ENCODE results near the gene NINJ2.
"Not testable (repeated sequence)": the region's sequence is repeated elsewhere in the genome, so short reads cannot be mapped to it uniquely, and the experiment has no call there.

NINJ2 gene

DNA sequence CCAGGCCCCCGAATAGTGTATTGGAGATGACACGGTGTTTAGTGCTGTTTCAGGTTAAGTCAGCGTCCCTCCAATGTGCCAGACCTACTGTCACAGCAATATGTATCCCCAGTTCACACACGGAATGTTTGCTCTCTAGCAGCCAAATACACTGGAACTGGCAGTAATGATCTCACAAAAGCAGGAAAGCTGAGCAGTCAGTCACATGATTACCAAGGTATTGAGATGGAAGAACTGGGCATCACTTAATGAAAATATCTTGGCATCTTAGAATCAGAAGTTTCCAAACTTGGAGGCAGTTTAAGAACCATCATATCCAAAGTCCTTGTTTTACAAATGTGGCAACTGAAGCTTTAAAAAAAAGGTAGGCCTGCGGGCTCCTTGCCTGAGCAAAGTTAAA is 23.3 kb downstream of the NINJ2 start:
- no peak for DNase-seq

DNA sequence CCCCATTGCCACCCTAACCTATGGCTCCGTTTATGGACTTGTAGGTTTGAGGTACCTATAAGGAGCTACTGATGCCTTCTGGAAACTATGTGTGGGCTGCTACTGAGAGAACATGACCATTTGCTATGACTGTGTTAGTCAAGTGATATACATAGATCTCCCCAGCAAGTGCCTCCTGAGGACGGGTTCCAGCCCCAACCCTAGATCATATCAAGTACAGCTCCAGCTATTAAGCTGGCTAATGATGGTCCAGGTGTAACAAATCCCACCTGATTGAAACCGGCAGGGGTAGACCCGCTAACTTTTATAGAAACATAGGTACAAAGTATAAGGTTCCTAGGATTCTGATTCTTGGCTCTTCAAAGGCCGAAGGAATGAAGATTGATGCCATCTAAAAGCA is 23.7 kb downstream of the NINJ2 start:
- peak; percentile 41 for DNase-seq

DNA sequence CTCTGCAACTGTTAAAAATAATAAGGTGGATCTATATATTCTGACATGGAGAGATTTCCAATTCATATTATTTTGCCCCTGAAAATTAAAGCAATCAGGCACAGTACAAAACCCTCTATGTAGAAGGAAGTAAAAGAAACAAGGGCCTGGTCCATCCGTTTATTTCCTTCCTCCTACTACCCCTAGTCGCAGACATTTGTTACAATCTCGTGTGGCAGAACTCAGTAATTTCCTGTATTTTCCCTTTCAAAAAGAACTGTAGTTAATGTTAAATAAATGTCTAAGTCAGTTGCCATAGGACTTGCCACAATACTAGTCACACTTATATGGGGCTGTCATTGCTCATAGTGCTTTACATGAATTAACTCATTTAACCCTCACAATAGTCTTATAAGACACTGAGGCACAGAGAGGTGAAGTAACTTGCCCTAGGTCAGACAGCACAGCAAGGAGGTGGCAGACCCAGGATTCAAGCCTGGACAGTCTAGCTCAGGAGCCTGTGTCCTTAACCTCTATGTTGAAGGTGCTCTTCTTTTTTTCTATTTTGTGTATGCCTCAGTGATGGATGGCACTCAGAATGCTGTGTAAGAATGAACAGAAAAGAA is 24.2 kb downstream of the NINJ2 start:
- no peak for DNase-seq

DNA sequence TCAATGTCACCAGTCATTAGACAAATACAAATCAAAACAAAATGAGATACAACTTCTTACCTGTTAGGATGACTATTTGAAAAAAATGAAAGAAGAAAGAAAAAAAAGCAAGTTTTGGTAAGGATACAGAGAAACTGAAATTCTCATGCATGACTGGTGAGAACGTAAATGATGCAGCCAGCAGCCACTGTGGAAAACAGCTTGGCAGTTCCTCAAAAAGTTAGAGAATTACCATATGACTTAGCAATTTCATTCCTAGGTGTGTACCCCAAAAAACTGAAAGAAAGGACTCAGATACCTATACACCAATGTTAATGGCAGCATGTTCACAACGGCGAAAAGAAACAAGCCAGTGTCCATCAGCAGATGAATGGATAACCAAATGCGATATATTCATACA is 26.6 kb downstream of the NINJ2 start:
- DNase-seq = no peak

DNA sequence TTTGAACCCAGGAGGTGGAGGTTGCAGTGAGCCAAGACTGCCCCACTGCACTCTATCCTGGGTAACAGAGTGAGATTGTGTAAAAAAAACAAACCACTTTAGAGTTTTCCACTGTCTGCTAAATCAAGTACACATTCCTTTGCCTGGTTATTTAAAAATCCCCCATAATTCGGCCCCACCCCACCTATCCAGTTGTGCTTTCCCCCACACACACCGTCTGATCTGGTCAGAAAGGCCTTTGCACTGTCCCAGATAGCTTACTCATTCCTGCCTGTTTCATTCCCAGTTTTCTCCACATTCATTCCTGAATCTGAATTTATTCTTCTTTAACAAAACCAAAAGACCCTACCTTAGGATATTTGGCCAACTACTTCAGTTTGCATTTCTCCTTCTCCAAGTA is 29.5 kb downstream of the NINJ2 start:
- DNase-seq = no peak

DNA sequence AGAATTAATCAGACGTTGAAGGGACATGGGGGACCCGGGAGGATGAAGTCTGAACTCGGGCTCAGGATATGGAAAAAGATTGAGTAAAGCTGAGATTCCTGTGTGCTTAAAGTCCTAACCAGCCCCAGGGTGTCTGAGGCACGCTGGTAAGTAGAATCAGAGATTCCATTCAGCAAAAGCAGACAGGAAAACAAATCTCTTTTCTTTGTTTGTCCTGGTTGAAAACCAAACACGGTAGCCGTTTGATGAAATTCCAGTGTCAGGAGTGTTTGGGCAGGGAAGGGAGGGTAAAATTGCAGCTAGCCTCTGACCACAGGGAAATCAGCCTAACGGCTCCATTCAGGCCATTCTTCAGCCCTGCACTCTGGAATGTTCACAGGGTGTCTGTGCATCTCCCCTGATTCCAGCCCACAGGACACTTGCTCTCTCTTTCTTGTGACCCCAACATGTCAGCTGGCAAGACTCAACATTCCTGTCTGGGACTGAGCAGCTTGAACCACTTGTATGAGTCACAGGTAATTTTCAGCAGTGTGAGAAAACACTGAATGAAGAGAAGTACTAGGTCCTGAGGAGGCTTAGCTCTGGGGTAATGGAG is 31.0 kb downstream of the NINJ2 start:
- DNase-seq = no peak

DNA sequence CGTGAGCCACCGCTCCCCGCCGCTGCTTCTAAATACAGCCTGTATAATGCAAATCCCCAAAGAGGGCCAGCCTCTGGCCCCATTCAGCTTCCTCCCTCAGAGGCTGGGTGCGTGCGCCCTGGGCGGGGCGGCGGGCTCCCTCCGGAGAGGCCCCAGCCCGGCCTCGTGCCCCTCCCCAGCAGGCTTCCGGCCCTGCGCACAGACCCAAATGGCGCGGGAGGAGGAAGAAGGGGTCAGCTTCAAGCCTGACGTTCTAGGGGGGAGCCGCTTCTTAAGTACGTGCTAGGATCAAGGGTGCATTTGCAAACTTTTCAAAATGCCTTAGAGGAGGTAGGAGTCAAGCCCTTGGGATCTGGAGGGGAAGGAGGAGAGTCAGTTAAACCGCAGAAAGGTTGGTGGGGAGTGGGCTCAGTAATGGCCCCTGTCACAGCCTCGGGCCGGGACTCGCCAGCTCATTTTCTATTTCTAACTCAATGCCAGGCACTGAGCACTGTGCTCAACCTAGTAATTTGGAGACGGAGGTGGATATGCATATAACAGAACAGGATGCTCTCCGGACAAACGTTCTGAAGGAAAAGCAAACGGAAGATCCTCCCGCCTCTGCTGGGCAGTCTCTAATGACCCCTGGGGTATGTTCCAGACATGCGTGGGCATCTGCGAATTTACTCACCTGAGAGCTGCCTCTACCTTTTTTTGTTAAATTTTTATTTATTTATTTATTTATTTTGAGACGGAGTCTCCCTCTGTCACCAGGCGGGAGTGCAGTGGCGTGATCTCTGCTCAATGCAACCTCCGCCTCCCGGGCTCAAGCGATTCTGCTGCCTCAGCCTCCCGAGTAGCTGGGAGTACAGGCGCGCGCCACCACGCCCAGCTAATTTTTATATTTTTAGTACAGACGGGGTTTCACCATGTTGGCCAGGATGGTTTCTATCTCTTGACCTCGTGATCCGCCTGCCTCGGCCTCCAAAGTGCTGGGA is 32.3 kb downstream of the NINJ2 start:
- DNase-seq = peak; percentile 82

DNA sequence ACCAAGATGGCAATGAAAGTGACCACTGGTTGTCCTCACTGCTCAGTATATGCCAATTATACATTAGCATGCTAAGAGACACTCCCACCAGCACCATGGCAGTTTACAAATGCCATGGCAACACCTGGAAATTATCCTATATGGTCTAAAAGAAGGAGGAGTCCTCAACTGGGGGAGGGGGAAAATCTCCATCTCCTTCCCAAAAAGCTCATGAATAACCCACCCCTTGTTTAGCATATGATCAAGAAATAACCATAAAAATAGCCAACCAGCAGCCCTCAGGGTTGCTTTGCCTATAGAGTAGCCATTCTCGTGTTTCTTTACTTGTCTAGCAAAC is 34.5 kb downstream of the NINJ2 start:
- DNase-seq = not testable (repeated sequence)

DNA sequence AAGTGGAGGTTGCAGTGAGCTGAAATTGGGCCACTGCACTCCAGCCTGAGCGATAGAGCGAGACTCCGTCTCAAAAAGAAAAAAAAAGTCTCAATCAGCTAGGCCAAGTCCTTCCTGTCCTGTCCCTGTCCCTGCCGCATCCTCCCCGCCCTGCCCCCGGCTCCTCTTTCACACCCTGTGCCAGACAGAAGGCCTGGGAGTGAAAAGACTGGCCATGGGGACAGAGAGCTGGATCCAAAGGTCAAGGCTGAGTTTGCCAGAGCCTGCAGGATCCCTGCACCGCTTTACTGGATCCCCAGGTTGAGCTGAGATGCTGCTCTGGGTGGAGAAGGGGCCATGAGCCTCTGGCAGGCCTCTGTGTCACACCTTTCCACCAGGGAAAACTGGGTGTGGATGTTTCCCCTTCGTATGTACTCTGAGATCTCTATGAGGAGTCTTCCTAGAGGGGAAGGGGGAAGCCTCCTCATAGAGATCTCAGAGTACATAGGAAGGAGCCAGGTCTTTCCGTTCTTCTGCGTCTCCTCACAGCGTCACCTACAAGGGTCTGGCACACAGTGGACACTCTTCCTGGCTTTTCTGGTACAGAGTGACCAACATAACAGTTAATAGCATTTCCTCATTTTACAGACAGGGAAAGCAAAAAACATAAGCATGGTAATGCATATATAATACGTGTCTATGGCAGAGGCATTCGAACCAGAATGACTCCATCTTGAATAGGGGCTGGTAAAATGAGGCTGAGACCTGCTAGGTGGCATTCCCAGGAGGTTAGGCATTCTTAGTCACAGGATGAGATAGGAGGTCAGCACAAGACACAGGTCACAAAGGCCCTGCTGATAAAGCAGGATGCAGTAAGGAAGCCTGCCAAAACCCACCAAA is 35.1 kb downstream of the NINJ2 start:
- DNase-seq = no peak

DNA sequence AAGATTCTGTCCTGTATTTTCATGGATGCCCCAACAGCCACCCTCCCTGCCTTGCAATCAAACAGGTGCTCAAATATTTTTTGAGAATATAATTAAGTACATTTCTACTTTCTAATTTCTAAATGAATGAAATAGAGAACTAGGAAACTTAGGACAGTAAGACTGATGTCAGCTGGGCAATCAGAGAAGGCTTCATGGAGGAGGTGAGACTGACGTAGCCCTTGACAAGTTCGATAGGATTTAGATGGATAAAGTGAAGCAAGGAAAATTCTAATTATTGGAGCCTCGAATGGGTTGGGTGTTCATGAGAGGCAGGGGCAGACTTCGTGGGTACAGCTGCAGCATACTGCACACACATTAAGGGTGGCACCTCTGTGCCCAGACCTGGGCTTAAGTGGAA is 36.0 kb downstream of the NINJ2 start:
- DNase-seq = no peak

DNA sequence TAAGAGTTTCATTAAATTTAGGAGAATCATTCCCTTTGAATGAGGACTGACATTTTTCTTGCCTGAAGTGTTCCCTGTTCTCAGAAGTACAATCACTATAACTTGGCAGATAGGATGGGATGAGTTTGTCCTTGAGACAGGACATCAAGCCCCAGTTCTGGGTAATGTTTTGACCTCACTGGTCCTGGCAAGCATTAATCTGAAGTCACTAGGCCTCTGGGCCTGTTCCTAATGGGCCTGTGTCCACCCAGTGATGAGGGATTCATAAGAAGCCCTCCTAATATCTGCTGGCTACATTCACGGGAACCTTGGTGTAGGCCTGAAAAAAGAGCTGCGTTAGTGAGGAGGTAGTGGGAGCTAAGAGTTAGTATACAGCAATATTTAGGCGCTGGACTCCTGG is 37.2 kb downstream of the NINJ2 start:
- DNase-seq = no peak

DNA sequence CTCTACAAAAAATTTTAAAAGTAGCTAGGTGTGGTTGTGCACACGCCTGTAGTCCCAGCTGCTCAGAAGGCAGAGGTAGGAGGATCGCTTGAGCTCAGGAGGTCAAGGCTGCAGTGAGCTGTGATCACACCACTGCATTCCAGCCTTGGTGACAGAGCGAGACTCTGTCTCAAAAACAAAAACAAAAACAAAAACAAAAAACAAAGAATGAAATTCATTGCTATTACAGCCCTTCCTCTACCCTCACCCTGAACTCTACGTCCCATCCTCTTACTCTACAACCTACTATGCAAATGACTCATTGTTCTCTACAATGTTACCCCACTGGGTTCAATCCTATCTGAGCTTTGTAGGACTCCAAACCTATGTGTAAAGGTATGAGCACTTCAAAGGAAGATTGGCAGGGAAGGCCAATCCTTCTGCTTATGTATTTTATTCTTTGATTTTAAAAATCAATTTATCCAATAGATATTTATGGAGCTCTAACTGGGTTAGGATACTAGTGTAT is 39.3 kb downstream of the NINJ2 start:
- no peak for DNase-seq

DNA sequence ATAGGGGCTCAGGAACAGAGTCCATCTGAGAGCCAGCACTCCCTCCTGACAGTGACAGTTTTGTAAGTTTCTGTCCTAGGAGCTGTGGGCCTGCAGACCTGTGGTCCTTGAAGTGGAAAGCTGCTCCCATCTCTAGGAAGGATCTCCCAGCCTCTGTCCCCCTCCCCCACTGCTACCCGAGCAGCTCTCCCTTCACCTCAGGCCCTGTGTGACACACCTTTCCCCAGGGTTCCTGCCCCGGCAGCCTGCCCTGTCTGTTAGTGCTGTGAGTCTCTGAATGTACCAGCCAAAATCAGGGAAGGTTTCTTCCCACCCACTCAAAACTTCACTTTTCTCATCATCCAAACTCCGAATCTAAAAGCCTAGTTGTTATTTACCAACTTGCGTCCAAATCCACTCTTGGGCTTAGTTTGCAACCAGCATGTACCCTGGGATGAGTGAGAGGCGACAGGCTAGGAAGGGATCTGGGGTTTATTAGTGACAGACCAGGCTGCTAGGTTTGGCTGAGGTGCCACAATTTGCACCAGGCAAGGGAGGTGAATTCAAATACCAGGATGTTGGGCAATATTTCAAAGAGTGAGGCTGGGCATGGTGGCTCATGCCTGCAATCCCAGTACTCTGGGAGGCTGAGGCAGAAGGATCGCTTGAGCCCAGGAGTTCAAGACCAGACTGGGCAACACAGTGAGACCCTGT is 39.9 kb downstream of the NINJ2 start:
- no peak for DNase-seq

DNA sequence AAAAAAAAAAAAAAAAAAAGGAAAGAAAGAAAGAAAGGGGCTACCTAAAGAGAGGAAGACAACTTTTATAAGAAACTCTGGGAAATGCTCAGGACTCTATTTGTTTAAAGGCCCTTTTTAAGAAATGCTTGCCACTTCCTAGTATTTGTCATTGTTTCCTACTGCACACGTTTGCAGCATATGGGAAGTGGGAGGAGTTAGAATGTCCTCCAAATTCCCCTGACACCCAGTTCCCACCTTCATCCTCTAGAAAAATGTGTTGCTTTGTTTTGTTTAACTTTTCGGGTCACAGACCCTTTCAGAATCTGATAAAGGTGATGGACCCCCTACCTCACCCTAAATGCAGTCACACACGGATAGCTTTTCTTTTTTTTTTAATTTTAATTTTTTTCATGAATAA is 40.8 kb downstream of the NINJ2 start:
- DNase-seq = peak; percentile 64

DNA sequence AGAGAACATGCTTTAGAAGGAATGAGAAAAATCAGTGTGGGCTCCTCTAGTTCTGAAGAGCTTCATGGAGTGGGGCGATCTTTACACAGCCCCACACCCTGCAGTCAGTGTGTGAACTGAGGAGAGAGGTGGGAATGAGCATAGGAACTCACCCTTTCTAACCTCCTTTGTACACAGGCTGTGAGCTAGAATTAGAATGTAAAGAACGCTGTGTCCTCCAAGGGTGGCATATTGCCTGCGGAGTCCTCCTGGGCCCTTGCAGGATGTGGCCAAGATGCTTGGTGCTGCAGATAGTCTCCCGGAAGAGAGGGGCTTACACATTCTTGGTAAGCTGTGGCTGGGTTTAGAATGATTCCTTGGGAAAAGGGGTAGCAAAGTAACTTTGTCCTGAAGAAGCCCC is 43.9 kb downstream of the NINJ2 start:
- DNase-seq = no peak

DNA sequence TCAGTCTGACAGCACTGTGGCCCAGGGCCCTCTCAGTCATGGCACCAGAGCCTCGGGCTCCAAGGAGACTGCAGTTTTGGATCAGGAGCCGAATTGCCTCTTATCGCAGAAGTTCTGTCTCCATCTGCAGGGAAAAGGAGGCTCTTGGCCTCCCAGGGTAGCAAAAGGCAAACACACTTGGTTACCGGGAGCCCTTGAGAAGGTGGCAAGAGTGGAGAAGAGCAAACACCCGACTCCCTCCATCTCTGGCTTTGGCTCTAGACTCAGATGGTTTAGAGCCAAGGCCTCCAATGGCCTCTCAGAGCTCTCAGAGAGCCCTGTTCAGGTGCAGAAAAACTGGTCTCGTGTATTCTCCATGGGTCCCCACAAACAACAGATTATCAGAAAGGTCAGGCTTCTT is 44.6 kb downstream of the NINJ2 start:
- DNase-seq = no peak

DNA sequence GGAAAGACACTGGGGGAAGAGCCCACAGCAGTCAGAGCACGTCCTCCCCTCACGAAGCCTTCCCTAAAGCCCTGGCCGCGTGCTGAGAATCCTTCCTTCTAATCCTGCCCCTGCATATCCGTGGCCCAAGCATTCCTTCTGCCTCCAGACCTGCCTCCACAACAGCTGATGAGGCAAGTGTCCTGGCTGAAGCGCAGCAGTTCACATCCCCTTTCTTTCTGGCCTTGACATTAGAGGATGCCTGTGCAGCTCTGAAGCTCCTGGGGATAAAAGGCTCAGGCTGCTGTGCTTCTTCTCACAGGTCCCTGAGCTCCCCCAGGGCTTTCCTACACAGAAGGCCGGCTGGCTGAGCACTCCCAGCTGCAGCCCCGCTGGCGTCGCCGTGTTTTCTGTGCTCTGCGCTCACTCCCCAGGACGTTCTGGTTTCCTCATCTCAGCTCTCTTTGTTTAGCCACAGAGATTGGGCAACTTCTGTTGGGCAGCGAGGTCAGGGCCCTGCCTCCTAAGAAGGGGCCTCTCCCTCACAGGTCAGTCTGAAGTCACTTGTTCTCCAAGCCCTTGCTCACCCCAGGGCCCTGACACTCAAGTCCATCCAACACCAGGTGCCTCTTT is 45.8 kb downstream of the NINJ2 start:
- DNase-seq = no peak

DNA sequence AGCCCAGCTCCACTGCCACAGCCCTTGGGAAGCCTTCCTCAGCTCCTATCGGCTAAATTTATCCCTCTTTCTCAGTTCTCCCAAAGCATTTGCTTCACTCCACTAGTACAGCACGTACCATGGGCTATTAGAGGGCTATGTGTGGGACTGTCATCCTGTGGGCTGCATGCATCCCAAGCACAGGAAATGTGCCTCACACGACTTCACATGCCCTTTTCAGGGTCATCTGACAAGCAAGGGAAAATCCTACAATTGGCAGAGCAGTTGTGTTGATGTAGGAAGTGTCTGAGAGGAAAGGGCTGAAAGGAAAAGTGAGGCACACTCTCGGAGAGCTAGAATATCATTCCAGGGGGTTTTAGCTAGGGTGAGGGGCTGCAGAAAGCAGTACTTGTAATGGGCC is 47.6 kb downstream of the NINJ2 start:
- no peak for DNase-seq

DNA sequence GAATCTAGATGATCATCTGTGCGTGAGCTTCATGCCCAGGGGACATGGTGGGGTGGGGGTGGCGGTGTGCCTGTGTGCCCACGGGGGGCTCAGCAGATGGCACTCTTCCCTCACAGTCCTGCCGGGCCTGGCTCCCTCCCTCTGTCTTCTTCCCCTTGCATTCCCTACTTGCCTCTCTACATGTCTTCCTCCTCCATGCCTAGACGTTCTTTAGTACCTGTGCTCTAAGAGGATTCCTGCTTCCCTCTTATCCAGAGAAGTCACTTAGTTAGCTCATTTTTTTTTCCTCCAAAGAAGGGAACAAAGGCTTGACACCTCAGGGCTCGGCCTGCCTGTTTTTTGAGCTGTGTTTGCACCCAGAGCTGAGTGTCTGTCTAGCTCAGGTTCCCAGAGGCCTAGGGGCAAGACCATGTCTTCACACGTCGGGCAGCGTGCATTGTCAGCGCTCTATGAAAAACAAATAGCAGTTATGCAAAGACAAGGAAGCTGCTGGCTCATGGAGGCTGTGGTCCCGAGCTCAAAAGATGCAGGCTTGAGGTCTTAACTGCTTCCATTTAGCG is 48.8 kb downstream of the NINJ2 start:
- no peak for DNase-seq

DNA sequence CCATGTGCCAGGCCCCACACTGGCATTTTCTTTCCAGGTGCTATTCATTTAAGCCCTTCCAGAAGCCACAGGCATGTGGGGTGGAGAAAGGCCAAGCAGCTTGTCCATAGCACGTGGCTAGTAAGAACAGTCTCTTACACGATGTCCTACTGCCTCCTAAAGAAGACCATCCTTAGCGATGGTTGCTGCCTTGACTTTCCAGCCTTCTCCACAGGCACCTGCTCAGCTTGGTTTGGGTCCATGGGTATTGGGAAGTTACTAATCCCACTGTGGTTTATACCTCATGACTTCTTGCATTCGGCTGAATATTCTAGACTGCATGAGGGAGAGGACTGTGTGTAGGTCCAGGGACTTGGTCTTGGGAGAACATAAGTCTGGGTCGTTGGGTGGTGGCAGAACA is 49.2 kb downstream of the NINJ2 start:
- no peak for DNase-seq

DNA sequence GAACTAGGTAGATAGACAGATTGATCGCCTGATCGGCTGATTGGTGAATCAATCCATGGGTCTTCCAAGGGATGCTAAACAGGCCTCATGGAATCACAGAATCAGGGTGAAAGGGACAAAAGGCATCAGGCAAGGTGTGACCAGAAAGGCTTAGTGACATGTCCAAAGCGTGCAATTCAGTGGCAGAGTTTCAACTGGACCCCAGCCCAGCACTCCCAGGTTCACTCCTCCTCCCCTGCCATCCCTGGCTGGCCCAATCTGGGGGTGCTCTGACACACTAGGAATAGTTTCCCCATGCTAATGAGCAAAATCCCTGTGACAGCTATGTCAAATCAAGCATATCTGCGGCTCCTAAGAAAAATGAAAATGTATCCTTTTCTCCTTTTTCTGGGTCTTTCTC is 50.4 kb downstream of the NINJ2 start:
- no peak for DNase-seq

DNA sequence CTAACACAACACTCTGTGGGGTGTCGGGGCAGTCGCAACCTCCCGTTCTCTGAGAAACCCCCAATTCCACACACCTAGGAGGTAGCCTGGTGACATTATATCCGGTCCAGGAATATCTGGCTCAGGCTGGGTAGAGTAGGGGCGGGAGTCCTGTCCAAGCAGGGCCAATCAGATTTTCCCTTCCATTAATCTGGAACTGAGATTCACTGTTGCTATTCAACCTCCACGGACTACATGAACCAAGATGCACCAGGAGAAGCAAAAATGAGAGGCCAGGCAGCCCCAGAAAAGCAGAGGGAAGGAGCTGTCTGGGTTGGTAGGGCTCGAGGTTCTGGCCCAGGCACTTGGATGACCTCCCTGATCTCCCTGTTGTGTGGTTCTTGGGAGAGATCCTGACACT is 51.0 kb downstream of the NINJ2 start:
- no peak for DNase-seq

All from activated CD4-positive, alpha-beta T cell treated with anti-CD3 and anti-CD28 coated beads, Interleukin-2, amount 50 U/mL, for 16 hours (primary cell).